OCI-LY7 (cell line): ENCODE measurements around the gene FAM3D. TPM values are rescaled to one million over a fixed set of nuclear protein-coding genes. Genes with fewer than 3 reads are reported as not detected.

ENCODE experiments used
- BruUV-seq: library from RNA; stranded (reverse); fragments of 400-500 nt; replicated peaks from 2 replicates; lab custom pipeline; 2021; lab: Mats Ljungman, UMichigan
- CTCF ChIA-PET: fragments of 300-600 bp; sonication (Branson Sonifier 250); formaldehyde crosslinking; loops from one replicate; lab custom pipeline; 2022; ENCODE audit warnings: antibody characterized with exemption; ENCODE audit not compliant: unreplicated experiment; lab: Charles Lee
- POLR2A ChIA-PET: fragments of 300-600 bp; sonication (Branson Sonifier 250); formaldehyde crosslinking; loops from one replicate; lab custom pipeline; 2022; ENCODE audit warnings: antibody characterized with exemption; lab: Charles Lee
- DNase-seq: peaks from one replicate; pipeline ENCODE4 v3.0.0-alpha.2; 2015; ENCODE audit warnings: low spot score
- H2AFZ ChIP-seq: fragments of 200-600 bp; sonication (generic), shearing (Covaris generic); 2 replicates; pipeline ENCODE4 v1.6.1; 2014; ENCODE audit warnings: mild to moderate bottlenecking, antibody characterized with exemption, low read length, moderate library complexity
- H3K27ac ChIP-seq: fragments of 200-600 bp; sonication (generic); 2 replicates; pipeline ENCODE4 v1.5.1; 2014; ENCODE audit warnings: mixed run types, low read depth, mild to moderate bottlenecking, moderate library complexity, low read length, inconsistent platforms; ENCODE audit not compliant: poor library complexity, severe bottlenecking
- H3K36me3 ChIP-seq: fragments of 200-600 bp; sonication (generic); 2 replicates; pipeline ENCODE4 v1.6.1; 2014; ENCODE audit warnings: mild to moderate bottlenecking, antibody characterized with exemption, low read length, moderate library complexity, mixed read lengths; ENCODE audit not compliant: insufficient read depth
- H3K4me1 ChIP-seq: fragments of 200-600 bp; sonication (generic); 2 replicates; pipeline ENCODE4 v1.5.1; 2014; ENCODE audit warnings: mild to moderate bottlenecking, low read length; ENCODE audit not compliant: insufficient read depth, poor library complexity, severe bottlenecking
- H3K4me2 ChIP-seq: fragments of 200-600 bp; sonication (generic); 2 replicates; pipeline ENCODE4 v1.6.1; 2014; ENCODE audit warnings: mild to moderate bottlenecking, low read length
- H3K4me3 ChIP-seq: fragments of 200-600 bp; sonication (generic); 2 replicates; pipeline ENCODE4 v1.5.1; 2014; ENCODE audit warnings: mild to moderate bottlenecking, low read depth, low read length; ENCODE audit not compliant: poor library complexity, severe bottlenecking
- H3K79me2 ChIP-seq: fragments of 200-600 bp; sonication (generic); 2 replicates; pipeline ENCODE4 v1.6.1; 2016; ENCODE audit warnings: low read depth, mild to moderate bottlenecking, low read length, moderate library complexity, mixed read lengths; ENCODE audit not compliant: insufficient read depth
- H3K9me2 ChIP-seq: fragments of 200-600 bp; sonication (generic); 2 replicates; pipeline ENCODE4 v1.6.1; 2016; ENCODE audit warnings: mild to moderate bottlenecking, low read length, mixed read lengths; ENCODE audit not compliant: insufficient read depth
- H3K9me3 ChIP-seq: fragments of 200-600 bp; sonication (generic); 2 replicates; pipeline ENCODE4 v1.6.1; 2014; ENCODE audit warnings: mild to moderate bottlenecking, mixed run types, low read length, mixed read lengths
- H4K20me1 ChIP-seq: fragments of 200-600 bp; sonication (generic); 2 replicates; pipeline ENCODE4 v1.6.1; 2014; ENCODE audit warnings: mild to moderate bottlenecking, antibody characterized with exemption, low read length, moderate library complexity, mixed read lengths; ENCODE audit not compliant: insufficient read depth
- EZH2phosphoT487 ChIP-seq: fragments of 200-600 bp; sonication (generic); IDR thresholded peaks from 2 replicates; pipeline ENCODE4 v1.6.1; 2018; ENCODE audit warnings: low read depth, borderline replicate concordance, mild to moderate bottlenecking, mixed run types, antibody characterized with exemption, low read length, moderate library complexity, mixed read lengths
- intact Hi-C: fragments of 100-400 bp; cut with micrococcal nuclease; formaldehyde crosslinking; loops from one replicate; pipeline ENCODE4 v1.10.0; 2022; ENCODE audit not compliant: unreplicated experiment
- total RNA-seq, 2 experiments: library from RNA; depleted of rRNA in 1 of 2; stranded (reverse); fragments of >200 nt in 1 of 2; shearing (Covaris generic) in 1 of 2; gene quantifications; 2 replicates each; pipeline ENCODE4 v1.2.3, GENCODE V29; 2014 to 2022
- TF ChIP-seq, protein P1 (sequence below): fragments of 200-600 bp; sonication (generic); conservative IDR thresholded peaks from 2 replicates; pipeline ENCODE4 v1.5.1; 2014; ENCODE audit warnings: mild to moderate bottlenecking, antibody characterized with exemption, low read length, moderate library complexity, mixed read lengths

Gene FAM3D
- total RNA-seq, 2 experiments from 2014 or later, result not detected

GRCh38 chr3:58613236-58614132 lies 53.1 kb downstream of the FAM3D start:
- H2AFZ ChIP-seq, result no peak overlapping the region
- no TSS peak for BruUV-seq
- H3K4me2 ChIP-seq, result no peak overlapping the region
- CTCF ChIA-PET, result no interaction called here
- H3K36me3 ChIP-seq, result no peaks in the 10 kb centered on the region
- no peaks in the 10 kb centered on the region for H3K9me3 ChIP-seq
- no peaks in the 10 kb centered on the region for H3K9me2 ChIP-seq
- no peak for TF ChIP-seq EZH2phosphoT487
- TF ChIP-seq, protein P1, sequence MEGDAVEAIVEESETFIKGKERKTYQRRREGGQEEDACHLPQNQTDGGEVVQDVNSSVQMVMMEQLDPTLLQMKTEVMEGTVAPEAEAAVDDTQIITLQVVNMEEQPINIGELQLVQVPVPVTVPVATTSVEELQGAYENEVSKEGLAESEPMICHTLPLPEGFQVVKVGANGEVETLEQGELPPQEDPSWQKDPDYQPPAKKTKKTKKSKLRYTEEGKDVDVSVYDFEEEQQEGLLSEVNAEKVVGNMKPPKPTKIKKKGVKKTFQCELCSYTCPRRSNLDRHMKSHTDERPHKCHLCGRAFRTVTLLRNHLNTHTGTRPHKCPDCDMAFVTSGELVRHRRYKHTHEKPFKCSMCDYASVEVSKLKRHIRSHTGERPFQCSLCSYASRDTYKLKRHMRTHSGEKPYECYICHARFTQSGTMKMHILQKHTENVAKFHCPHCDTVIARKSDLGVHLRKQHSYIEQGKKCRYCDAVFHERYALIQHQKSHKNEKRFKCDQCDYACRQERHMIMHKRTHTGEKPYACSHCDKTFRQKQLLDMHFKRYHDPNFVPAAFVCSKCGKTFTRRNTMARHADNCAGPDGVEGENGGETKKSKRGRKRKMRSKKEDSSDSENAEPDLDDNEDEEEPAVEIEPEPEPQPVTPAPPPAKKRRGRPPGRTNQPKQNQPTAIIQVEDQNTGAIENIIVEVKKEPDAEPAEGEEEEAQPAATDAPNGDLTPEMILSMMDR, result no peak
- no peaks in the 10 kb centered on the region for H3K4me1 ChIP-seq
- intact Hi-C loops, result no loop called here
- H3K4me3 ChIP-seq, result no peak overlapping the region
- no peak overlapping the region for H3K27ac ChIP-seq
- no peaks in the 10 kb centered on the region for H4K20me1 ChIP-seq
- no peak for DNase-seq
- POLR2A ChIA-PET, result no interaction called here
- no peaks in the 10 kb centered on the region for H3K79me2 ChIP-seq

- intact Hi-C loops, result no loop called here
- Histone ChIP-seq H3K4me1 (no peaks in the 10 kb centered on the region), H3K27ac (no peak overlapping the region), H4K20me1 (no peaks in the 10 kb centered on the region), H3K4me3 (no peak overlapping the region), H3K9me2 (no peaks in the 10 kb centered on the region), H3K79me2 (no peaks in the 10 kb centered on the region), H2AFZ (no peak overlapping the region), H3K36me3 (no peaks in the 10 kb centered on the region), H3K9me3 (no peaks in the 10 kb centered on the region), H3K4me2 (no peak overlapping the region)
- TF ChIP-seq EZH2phosphoT487, result no peak
- TF ChIP-seq, protein P1, result no peak
- no peak for DNase-seq
- POLR2A ChIA-PET, result interaction anchor here (0.7 kb wide), 1 partner anchor 147 kb away, joined by 3 read pairs; no protein-coding TSS in a partner anchor
- CTCF ChIA-PET, result no interaction called here
- BruUV-seq, result no TSS peak
These were observed 53.7 kb downstream of the FAM3D start for GRCh38 chr3:58612830-58613229.

GRCh38 chr3:58609990-58610389 lies 56.6 kb downstream of the FAM3D start:
- Histone ChIP-seq H3K4me2 (no peak overlapping the region), H3K27ac (no peak overlapping the region), H3K4me1 (no peaks in the 10 kb centered on the region), H3K4me3 (no peak overlapping the region), H3K36me3 (no peaks in the 10 kb centered on the region), H3K79me2 (no peaks in the 10 kb centered on the region), H3K9me2 (no peaks in the 10 kb centered on the region), H3K9me3 (no peaks in the 10 kb centered on the region), H2AFZ (no peak overlapping the region), H4K20me1 (no peaks in the 10 kb centered on the region)
- no TSS peak for BruUV-seq
- CTCF ChIA-PET, result no interaction called here
- POLR2A ChIA-PET, result no interaction called here
- intact Hi-C loops, result no loop called here
- no peak for DNase-seq
- no peak for TF ChIP-seq EZH2phosphoT487
- TF ChIP-seq, protein P1, result no peak
